HG03139 (cell line): ENCODE data around the gene IRAK2.

Source experiments
- ATAC-seq: cut with Tn5 transposase; IDR thresholded peaks from one replicate; pipeline ENCODE4 v1.9.1; 2021; ENCODE audit not compliant: unreplicated experiment

Gene IRAK2

GRCh38 chr3:10223676-10224639 is 59.2 kb downstream of the IRAK2 start:
- ATAC-seq = peak; percentile 52

- ATAC-seq = peak; percentile 41
Measured at GRCh38 chr3:10224794-10225665, 60.3 kb downstream of the IRAK2 start.

GRCh38 chr3:10226293-10226692 is 61.6 kb downstream of the IRAK2 start:
- no peak for ATAC-seq

GRCh38 chr3:10228248-10228950 is 63.7 kb downstream of the IRAK2 start:
- ATAC-seq = no peak

- no peak for ATAC-seq
Measured at GRCh38 chr3:10229576-10229975, 64.9 kb downstream of the IRAK2 start.

GRCh38 chr3:10232137-10232536 is 67.4 kb downstream of the IRAK2 start:
- ATAC-seq = no peak

- no peak for ATAC-seq
Measured at GRCh38 chr3:10233988-10234387, 69.3 kb downstream of the IRAK2 start.

GRCh38 chr3:10234526-10235230 is 70.0 kb downstream of the IRAK2 start:
- no peak for ATAC-seq

- no peak for ATAC-seq
Measured at GRCh38 chr3:10235551-10235950, 70.8 kb downstream of the IRAK2 start.

GRCh38 chr3:10238345-10239183 is 73.8 kb downstream of the IRAK2 start:
- no peak for ATAC-seq

GRCh38 chr3:10240799-10241198 is 76.1 kb downstream of the IRAK2 start:
- no peak for ATAC-seq

GRCh38 chr3:10242182-10243065 is 77.7 kb downstream of the IRAK2 start:
- ATAC-seq = peak; percentile 84

- ATAC-seq = no peak
Measured at GRCh38 chr3:10244009-10244408, 79.3 kb downstream of the IRAK2 start.

- no peak for ATAC-seq
Measured at GRCh38 chr3:10245081-10245712, 80.5 kb downstream of the IRAK2 start.

GRCh38 chr3:10247679-10248183 is 83.0 kb downstream of the IRAK2 start:
- no peak for ATAC-seq

GRCh38 chr3:10248184-10248983 is 83.7 kb downstream of the IRAK2 start, which contains the start of gene TATDN2:
Gene TATDN2 (plus strand): TSS chr3:10248459. CDS start chr3:10249201, 742 bp downstream.
- peak; percentile 95 for ATAC-seq
